H1 (cell line): Measurements from ENCODE around the gene CROCC2. TPM values are rescaled to one million over a fixed set of nuclear protein-coding genes. Genes with fewer than 3 reads are reported as not detected.

Experiments used
- CEBPB ChIP-seq: IDR thresholded peaks from 2 replicates; pipeline ENCODE4 v1.6.1; 2012; ENCODE audit warnings: low read depth, low read length
- CHD7 ChIP-seq: fragments of 300-600 bp; sonication (generic); IDR thresholded peaks from 2 replicates; pipeline ENCODE4 v1.7.1; 2012; ENCODE audit warnings: low read length, moderate library complexity, mild to moderate bottlenecking, inconsistent platforms; ENCODE audit not compliant: insufficient replicate concordance
- CREB1 ChIP-seq: IDR thresholded peaks from 2 replicates; pipeline ENCODE4 v1.6.1; 2012; ENCODE audit warnings: inconsistent platforms
- HDAC2 ChIP-seq, 2 experiments: fragments of 300-600 bp in 1 of 2; sonication (generic) in 1 of 2; IDR thresholded peaks; 2 replicates each; pipeline ENCODE4 v1.6.1; 2011 to 2012; ENCODE audit warnings: low read depth in 2 of 2, low read length in 2 of 2, mild to moderate bottlenecking in 2 of 2, moderate library complexity in 2 of 2, borderline replicate concordance in 1 of 2, inconsistent platforms in 1 of 2
- KDM1A ChIP-seq: fragments of 200-600, 300-600 bp; sonication (generic); IDR thresholded peaks from 2 replicates; pipeline ENCODE4 v1.7.1; 2016; ENCODE audit warnings: mild to moderate bottlenecking, low read length, borderline replicate concordance
- KDM5A ChIP-seq: fragments of 200-600 bp; IDR thresholded peaks from 2 replicates; pipeline ENCODE4 v1.7.1; 2012; ENCODE audit warnings: mild to moderate bottlenecking, low read length, inconsistent platforms, mixed read lengths
- MAFK ChIP-seq: IDR thresholded peaks from 2 replicates; pipeline ENCODE4 v1.6.1; 2012; ENCODE audit warnings: low read depth, mild to moderate bottlenecking, improper control_type of control experiment, low read length
- PHF8 ChIP-seq: fragments of 200-600 bp; sonication (generic); conservative IDR thresholded peaks from 2 replicates; pipeline ENCODE4 v1.7.1; 2012; ENCODE audit warnings: low read depth, mild to moderate bottlenecking, inconsistent platforms, low read length, moderate library complexity
- RXRA ChIP-seq: IDR thresholded peaks from 2 replicates; pipeline ENCODE4 v1.6.1; 2011; ENCODE audit warnings: low read depth, mild to moderate bottlenecking, low read length, moderate library complexity; ENCODE audit not compliant: insufficient read depth
- SUZ12 ChIP-seq: fragments of 200-600 bp; sonication (generic); IDR thresholded peaks from 2 replicates; pipeline ENCODE4 v1.6.1; 2012; ENCODE audit warnings: mild to moderate bottlenecking, inconsistent platforms, low read length, moderate library complexity, mixed read lengths
- polyA plus RNA-seq, 7 experiments: library from polyadenylated mRNA; depleted of rRNA in 3 of 7; stranded (reverse) in 5 of 7; unstranded in 2 of 7; fragments of >200 nt in 5 of 7; fragments of 200-250 nt in 2 of 7; gene quantifications; 1 replicate in 5 of 7; 2 replicates in 1 of 7; 4 replicates in 1 of 7; pipeline versions ENCODE4 v1.2.1 to v1.2.3, GENCODE V29; 2011 to 2013; ENCODE audit warnings: missing spikeins in 2 of 7, mixed read lengths in 2 of 7
- total RNA-seq: library from RNA; stranded (reverse); fragmentation: NEBNext Ultra II Directional; extraction: Animal tissue kit (Norgen Biotek cat#: 25700); gene quantifications from 2 replicates; pipeline ENCODE4 v1.2.1, GENCODE V29; 2021

CROCC2 gene
- total and polyA plus RNA-seq, 2 of the 8 experiments (the other 6 are each of a cell fraction or from before 2014, with no cell fraction given) = not detected

GRCh38 chr2:240877460-240878340 is 28.4 kb upstream of the CROCC2 start (continued):
- TF ChIP-seq CHD7 (no peak), MAFK (no peak), CEBPB (no peak), SUZ12 (no peak), KDM1A (no peak), CREB1 (no peak), HDAC2 (IDR thresholded peaks at IDR 0.05; ENCODE audit: borderline replicate concordance in 1 of 2, low read depth in 2 of 2, low read length in 2 of 2) (no peak), PHF8 (no peak), RXRA (no peak), KDM5A (no peak)
